Measurements from ENCODE around the gene TCN2. TPM values are rescaled to one million over a fixed set of nuclear protein-coding genes. Genes with fewer than 3 reads are reported as not detected.

TCN2 gene
- total and polyA plus RNA-seq, 4 donors = 6.7 to 14.1 (median 13.0) TPM

- TF ChIP-seq CTCF (IDR thresholded peaks at IDR 0.05; ENCODE audit: low read depth, low read length, missing input control) (no peak), FOXA2 (IDR thresholded peaks at IDR 0.05) (no peak)
These were observed 37.2 kb upstream of the TCN2 start (continued) for GRCh38 chr22:30569674-30570202.

GRCh38 chr22:30572210-30572609, 34.8 kb upstream of the TCN2 start:
- Histone ChIP-seq H3K9me3 (ENCODE audit: control insufficient read depth in 4 of 4, low read length in 3 of 4) (no peaks in the 10 kb centered on the region), H3K4me3 (ENCODE audit: low read depth in 1 of 3, low read length in 3 of 3) (no peak overlapping the region), H3K27ac (ENCODE audit: low read depth in 1 of 2, low read length in 2 of 2) (no peak overlapping the region), H3K36me3 (ENCODE audit: control insufficient read depth in 4 of 4, insufficient read depth in 3 of 4, low read depth in 1 of 4, low read length in 3 of 4) (peaks cover 5 to 18% (median 8%) of the 10 kb centered on the region in 4 donors), H3K27me3 (ENCODE audit: control insufficient read depth in 4 of 4, insufficient read depth in 4 of 4, low read length in 3 of 4) (no peaks in the 10 kb centered on the region), H3K9ac (ENCODE audit: low read depth in 1 of 2, low read length in 2 of 2) (no peak overlapping the region), H3K4me1 (ENCODE audit: control insufficient read depth in 4 of 4, insufficient read depth in 4 of 4, low read length in 3 of 4) (peaks cover 23 to 31% (median 26%) of the 10 kb centered on the region in 4 donors)
- TF ChIP-seq CTCF (IDR thresholded peaks at IDR 0.05; ENCODE audit: low read depth, low read length, missing input control) (no peak), TAF1 (conservative IDR thresholded peaks at IDR 0.05) (no peak), JUND (IDR thresholded peaks at IDR 0.05) (no peak), HNF4G (IDR thresholded peaks at IDR 0.05) (no peak), HNF4A (conservative IDR thresholded peaks at IDR 0.05) (no peak)
- no peak for DNase-seq (ENCODE audit: low spot score)
- WGBS = 94% methylated on average over 6 of the region's 6 CpGs

- no peak for TF ChIP-seq TAF1 (conservative IDR thresholded peaks at IDR 0.05)
These were observed 34.0 kb upstream of the TCN2 start for GRCh38 chr22:30572840-30573593.

GRCh38 chr22:30573594-30574094, 33.3 kb upstream of the TCN2 start:
- no peak for TF ChIP-seq REST (IDR thresholded peaks at IDR 0.05)
- no peak for TF ChIP-seq RXRA (IDR thresholded peaks at IDR 0.05)
- TF ChIP-seq TAF1 (conservative IDR thresholded peaks at IDR 0.05) = no peak
- no peak for TF ChIP-seq FOXA1 (IDR thresholded peaks at IDR 0.05)
- no peaks in the 10 kb centered on the region for H3K27me3 ChIP-seq (ENCODE audit: control insufficient read depth in 4 of 4, insufficient read depth in 4 of 4, low read length in 3 of 4)
- no peaks in the 10 kb centered on the region for H3K9me3 ChIP-seq (ENCODE audit: control insufficient read depth in 4 of 4, low read length in 3 of 4)
- peaks cover 23 to 31% (median 26%) of the 10 kb centered on the region in 4 donors for H3K4me1 ChIP-seq (ENCODE audit: control insufficient read depth in 4 of 4, insufficient read depth in 4 of 4, low read length in 3 of 4)
- no peak for DNase-seq (ENCODE audit: low spot score)
- H3K4me3 ChIP-seq (ENCODE audit: low read depth in 1 of 3, low read length in 3 of 3) = no peak overlapping the region
- H3K9ac ChIP-seq (ENCODE audit: low read depth in 1 of 2, low read length in 2 of 2) = no peak overlapping the region
- H3K36me3 ChIP-seq (ENCODE audit: control insufficient read depth in 4 of 4, insufficient read depth in 3 of 4, low read depth in 1 of 4, low read length in 3 of 4) = peaks cover 8 to 32% (median 17%) of the 10 kb centered on the region in 4 donors
- WGBS = 36% methylated on average over 7 of the region's 7 CpGs
- no peak overlapping the region for H3K27ac ChIP-seq (ENCODE audit: low read depth in 1 of 2, low read length in 2 of 2)

More at GRCh38 chr22:30572840-30573593, 34.0 kb upstream of the TCN2 start:
- H3K27me3 ChIP-seq (ENCODE audit: control insufficient read depth in 4 of 4, insufficient read depth in 4 of 4, low read length in 3 of 4) = no peaks in the 10 kb centered on the region
- H3K27ac ChIP-seq (ENCODE audit: low read depth in 1 of 2, low read length in 2 of 2) = no peak overlapping the region
- 32% methylated on average over 12 of the region's 12 CpGs for WGBS
- peaks cover 23 to 31% (median 26%) of the 10 kb centered on the region in 4 donors for H3K4me1 ChIP-seq (ENCODE audit: control insufficient read depth in 4 of 4, insufficient read depth in 4 of 4, low read length in 3 of 4)
- H3K36me3 ChIP-seq (ENCODE audit: control insufficient read depth in 4 of 4, insufficient read depth in 3 of 4, low read depth in 1 of 4, low read length in 3 of 4) = peaks cover 5 to 26% (median 14%) of the 10 kb centered on the region in 4 donors
- no peaks in the 10 kb centered on the region for H3K9me3 ChIP-seq (ENCODE audit: control insufficient read depth in 4 of 4, low read length in 3 of 4)
- DNase-seq (ENCODE audit: low spot score) = no peak
- no peak overlapping the region for H3K4me3 ChIP-seq (ENCODE audit: low read depth in 1 of 3, low read length in 3 of 3)
- H3K9ac ChIP-seq (ENCODE audit: low read depth in 1 of 2, low read length in 2 of 2) = no peak overlapping the region

Data from liver (tissue), 9 donors.